Cerebellar cortex (tissue), 1 donor: ENCODE results near the gene GRK5.
"Not testable (repeated sequence)": the region's sequence is repeated elsewhere in the genome, so short reads cannot be mapped to it uniquely, and the experiment has no call there.

ENCODE experiments used
- DNase-seq: peaks from one replicate; pipeline ENCODE4 v3.0.0-alpha.2; 2015; ENCODE audit warnings: low spot score

Gene GRK5

DNA sequence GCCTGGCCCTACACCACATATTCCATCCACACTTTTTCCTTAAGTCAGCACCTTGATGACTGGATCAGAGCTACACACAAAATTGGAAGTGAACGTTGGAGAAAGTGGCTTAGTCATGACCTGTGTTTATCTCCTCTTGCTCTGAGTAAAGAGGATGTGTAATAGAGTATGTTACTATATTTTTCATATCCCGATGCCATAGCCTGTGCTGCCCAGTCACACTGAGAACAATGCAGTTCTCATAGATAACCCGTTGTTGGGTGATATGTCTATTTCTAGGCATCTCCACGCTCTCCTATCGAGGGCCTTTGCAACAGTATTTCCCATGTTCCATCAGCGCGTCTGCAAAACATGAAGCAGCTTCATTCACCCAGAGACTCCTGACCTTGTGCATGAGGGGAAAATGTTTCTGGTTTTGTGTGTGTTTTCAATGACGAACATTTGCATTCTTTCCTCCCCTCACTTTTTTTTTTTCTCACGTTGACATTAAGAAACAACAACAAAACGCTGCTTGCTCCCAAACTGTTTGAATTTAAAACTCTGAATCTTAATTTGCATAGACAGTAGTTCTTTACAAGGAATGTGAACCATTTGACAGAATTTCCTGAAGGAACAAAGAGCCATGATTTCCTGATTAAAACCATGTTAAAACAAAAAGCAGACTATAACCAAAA, 43.4 kb downstream of the GRK5 start:
- no peak for DNase-seq

DNA sequence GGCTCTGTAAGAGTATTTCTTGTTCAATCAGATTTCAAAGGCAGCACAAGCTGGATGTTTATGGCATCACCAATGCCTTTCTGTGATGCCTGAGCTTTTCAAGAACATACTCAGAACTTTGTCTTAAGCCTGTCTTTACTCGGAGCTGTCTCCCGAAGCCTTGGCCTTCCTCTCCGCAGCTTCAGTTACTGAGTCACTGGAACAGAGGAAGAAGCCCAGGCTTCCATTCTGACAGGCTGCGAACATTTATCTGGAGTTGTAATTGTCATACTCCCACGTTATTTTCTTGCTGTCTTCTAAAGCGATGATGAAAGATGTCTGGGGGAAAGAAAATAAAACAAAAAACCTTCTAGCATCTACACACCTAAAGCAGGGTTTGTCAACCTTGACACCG, 43.9 kb downstream of the GRK5 start:
- DNase-seq: no peak

DNA sequence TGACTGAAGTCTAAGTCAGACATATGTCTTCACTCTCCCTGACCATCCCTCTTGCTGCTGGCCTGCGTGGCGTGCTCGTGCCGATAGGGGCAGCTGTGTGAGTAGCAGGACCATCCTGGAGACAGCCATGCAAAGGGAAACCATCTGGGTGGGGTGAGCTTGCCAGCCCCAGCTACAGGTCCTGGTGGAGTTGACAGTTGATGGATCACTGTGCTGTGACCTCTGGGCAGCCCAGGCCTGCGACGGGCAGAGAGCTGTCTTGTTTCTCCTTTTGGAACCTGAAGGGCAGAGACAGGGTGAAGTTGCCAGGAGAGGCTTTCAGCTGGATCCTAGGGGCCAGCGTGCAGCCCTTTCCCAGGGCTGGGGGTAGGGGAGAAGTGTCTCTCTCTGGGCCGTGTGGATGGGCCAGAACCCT, 44.7 kb downstream of the GRK5 start:
- DNase-seq: peak; percentile 13

DNA sequence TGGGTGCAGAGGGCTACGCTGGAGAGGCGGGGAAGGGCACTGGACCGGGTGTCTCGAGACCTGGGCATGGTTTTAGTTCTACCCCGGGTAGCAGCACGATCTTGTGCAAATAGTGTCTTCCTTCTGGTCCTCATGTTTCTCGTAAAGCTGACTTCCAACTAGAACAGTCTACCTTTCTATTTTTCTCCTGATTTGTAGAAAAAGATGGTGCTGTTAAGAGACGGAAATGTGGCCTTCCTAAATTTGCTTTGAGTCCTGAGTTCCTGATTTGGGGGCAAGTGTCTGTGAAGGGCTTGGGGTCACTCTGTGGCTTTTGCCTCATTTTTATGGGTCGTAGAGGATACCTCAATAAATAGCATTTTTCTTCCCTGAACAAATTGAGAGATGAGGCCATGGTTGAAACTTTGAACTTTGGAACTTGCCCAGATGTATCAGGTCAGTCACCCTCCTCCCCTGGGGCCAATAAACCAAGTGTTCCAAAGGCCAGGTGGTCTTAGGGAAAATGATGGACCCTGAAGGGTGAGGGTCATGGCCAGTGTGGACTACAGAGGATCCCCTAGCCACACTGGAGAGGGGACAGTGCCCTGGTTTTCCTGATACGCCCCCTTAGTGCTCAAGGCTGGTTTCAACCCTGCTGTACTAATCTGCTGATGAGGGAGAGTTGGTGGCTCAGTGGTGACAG, 45.2 kb downstream of the GRK5 start:
- no peak for DNase-seq

DNA sequence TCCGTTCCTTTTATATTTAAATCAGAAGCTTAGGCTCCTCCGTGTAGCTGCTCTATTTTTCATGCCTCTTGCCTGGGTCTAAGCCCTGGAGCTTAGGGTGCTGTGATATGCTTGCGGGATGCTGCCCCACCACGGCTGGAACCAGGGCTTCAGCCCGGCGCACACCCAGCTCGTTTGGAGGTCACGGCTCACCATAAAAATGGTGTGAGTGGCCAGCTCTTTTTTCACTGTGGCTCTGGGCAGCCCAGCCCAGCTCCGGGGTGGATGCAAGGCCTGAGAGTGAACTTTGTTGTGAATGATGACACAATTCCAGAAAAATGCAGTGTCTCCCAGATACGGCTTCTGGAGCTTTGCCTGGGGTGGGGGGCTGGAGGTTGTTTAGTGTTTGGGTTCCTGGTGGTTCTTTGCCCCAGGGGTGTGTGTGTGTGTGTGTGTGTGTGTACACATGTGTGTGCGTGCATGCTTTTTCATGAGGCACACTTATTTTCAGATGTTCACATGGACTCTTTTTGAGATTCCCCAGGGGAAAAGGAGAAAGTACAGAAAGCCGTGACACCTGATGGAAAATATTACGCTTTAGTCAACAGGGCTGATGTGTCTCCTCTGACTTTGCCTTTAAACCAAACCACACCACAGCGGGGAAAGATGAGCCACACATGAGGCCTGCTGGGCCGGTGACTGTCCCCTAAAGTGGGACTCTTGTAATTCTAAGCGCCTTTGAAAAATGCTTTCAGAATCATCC, 46.2 kb downstream of the GRK5 start:
- DNase-seq: no peak

DNA sequence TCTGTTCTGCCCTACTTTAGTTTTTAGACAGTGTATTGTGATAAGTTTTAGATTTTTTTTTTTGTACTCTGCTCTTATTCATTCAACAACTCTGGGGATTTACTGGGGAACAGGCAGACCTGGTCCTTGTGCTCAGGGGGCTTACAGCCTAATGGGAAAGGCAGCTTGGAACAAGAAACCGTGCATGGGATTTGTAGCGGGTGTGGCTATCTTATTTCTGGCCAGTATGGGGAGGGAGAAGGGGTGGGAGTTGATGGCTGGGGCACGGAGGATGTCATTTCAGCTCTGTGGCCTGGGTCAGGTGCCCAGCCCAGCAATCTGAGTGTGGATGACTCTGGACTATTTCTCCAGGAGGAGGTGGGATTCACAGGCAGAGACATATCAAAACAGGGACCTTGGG, 47.0 kb downstream of the GRK5 start:
- DNase-seq: no peak

DNA sequence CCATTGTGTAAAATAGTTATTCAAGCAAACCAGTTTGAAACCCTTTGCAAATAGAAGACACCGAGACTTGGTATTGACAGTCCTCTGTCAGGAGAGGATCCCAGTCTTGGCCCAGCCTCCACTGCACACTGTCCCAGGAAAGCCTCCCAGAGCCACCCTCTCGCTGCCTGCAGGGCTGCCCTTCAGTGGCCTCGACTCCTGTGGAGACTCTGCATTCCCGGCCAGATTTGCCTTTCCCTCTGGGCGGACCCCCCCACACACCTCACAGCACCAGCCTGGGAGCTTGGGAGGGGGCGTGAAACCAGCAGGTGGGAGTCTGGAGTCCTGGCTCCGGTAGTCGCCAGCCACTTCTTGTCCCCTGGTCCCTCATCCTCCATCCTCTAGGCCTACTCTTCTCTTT, 48.7 kb downstream of the GRK5 start:
- no peak for DNase-seq

DNA sequence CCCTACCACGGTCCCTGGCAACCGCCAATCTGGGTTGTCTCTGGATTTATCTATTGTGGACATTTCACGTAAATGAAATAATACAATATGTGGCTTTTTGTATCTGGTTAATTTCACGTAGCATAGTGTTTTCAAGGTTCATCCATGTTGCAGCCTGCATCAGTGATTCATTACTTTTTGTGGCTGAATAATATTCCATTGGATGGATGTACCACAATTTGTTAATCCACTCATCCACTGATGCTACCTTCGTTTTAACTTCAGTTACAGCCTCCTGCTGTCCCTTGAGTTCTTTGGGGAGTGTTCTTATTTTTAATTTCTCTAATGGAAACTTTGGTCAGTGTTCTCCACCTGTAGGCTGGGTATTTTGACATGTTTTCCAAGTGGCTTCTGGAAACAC, 49.5 kb downstream of the GRK5 start:
- no peak for DNase-seq

DNA sequence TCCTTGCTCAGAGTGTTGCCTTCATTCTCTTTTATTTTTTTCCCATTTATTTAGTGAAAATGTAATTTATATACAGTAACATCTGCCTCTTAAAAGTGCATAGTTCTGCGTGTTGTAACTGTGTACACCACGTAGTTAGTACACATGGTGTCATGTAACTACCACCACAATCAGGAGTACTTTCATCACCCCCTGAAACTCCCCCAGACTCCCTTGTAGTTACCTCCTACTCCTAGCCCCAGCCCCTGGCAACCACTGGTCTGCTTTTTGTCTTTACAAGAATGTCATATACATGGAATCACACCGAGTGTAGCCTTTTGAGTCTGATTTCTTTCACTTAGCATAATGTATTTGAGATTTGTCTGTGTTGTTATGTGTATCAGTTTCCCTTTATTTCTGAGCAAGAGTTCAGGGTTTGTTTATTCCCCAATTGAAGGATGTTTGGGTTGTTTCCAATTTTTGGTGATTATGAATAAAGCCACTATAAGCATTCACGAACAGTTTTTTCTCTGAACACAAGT, 50.6 kb downstream of the GRK5 start:
- DNase-seq: no peak

DNA sequence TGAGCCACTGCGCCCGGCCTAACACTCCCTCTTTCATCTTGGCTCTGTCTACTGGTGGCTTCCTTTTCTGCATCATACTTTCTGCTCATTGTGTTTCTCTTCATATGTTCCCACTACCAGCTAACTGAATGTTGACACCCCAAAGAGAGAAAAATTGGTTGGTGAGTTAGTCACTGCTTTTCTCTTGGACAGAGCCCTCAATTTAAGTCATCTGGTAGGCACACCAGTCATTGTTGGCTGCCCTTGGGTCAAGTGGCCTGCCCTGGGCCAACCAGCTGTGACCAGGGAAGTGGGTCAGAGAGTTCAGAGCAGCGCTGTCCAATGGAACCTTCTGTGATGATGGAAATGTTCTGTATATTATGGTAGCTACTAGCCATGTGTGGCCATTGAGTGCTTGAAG, 52.0 kb downstream of the GRK5 start:
- DNase-seq: no peak

DNA sequence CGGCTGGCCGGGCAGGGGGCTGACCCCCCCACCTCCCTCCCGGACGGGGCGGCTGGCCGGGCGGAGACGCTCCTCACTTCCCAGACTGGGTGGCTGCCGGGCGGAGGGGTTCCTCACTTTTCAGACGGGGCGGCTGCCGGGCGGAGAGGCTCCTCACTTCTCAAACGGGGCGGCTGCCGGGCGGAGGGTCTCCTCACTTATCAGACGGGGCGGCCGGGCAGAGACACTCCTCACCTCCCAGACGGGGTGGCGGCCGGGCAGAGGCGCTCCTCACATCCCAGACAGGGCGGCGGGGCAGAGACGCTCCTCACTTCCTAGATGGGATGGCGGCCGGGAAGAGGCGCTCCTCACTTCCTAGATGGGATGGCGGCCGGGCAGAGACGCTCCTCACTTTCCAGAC, 53.6 kb downstream of the GRK5 start:
- not testable (repeated sequence) for DNase-seq

DNA sequence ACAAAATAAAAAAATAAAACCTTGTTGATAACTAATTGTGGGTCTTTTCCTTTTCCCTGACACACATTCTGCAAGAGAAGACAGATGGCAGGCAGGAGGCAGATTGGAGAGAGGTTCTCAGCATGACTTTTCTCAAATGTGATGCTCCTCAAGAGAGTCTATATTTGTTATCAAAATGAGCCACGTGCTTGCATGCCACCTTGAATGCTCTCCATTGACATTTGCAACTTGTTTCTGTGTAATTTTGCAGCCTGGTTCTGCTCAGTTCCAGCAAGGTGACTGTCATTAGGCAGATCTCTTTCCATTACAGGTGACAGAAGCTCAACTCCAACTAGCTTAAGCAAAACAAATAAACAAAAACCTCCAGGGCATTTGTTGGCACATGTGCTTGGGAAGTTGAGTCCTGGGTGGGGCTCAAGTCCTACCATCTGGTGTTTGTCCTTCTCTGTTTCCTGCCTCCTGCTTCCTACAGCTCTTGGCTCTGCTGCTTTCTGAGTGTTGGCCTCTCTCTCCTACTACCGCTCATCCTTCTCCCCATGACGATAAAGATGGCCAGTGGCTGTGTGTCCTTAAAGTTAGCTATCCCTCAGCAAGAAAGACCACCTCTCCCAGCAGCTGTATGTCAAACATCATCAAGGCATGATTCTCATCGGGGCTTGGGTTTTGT, 56.7 kb downstream of the GRK5 start:
- DNase-seq: peak; percentile 92

DNA sequence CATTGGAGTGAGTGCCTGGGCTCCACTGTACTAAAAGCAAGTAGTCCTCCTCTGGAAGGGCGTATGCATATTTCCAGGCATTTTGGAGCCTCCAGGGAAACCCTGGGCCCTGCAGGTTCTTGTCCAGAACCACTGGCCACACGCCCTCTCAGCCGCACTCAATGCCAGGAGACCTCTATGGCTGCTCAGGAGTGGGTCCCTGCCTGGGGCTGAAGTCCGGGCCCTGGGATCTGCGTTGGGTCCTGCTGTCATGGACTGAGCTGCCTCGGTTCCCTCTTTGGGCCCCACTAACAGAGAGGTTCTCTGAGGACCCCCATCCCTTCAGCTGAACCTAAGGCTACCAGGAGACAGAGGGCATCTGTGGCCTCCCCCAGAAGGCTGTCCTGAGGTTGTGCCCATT, 58.3 kb downstream of the GRK5 start:
- DNase-seq: no peak

DNA sequence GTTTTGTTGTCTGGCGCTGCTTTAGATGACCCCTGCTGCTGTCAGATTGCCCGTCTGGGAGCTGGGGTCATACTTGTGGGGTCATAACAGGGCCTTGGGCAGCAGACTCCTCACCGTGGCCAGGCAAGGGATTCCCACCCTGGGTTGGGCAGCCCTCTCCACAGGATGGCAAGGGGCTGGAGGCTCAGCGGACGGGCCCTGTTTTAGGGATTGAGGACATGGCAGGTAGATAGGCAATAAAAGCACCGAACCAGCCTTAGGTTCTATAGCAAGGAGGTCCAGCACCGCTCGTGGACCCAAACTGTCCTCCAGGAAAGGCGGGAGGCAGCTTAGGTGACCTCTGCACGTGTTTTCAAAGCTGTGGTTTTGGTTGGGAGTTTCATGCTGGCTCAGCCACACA, 60.0 kb downstream of the GRK5 start:
- DNase-seq: no peak

DNA sequence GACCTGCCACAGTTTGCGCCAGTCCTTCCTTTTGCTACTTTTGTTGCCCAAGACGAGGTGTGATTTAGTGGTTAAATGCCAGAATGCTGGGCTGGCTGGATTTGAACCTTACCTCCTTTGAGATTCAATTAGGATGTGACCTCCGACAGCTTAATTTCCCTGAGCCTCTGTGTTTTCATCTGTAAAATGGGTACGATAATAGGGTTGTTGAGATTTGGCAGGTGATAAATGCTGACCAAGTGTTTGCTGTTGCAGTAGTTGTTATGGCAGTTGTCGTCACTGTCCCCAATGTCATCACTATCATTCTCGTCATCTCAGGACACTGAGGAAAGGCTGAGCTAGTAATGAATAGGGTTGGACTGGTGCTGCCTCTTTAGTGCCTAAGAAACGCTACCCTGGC, 61.1 kb downstream of the GRK5 start:
- DNase-seq: no peak

DNA sequence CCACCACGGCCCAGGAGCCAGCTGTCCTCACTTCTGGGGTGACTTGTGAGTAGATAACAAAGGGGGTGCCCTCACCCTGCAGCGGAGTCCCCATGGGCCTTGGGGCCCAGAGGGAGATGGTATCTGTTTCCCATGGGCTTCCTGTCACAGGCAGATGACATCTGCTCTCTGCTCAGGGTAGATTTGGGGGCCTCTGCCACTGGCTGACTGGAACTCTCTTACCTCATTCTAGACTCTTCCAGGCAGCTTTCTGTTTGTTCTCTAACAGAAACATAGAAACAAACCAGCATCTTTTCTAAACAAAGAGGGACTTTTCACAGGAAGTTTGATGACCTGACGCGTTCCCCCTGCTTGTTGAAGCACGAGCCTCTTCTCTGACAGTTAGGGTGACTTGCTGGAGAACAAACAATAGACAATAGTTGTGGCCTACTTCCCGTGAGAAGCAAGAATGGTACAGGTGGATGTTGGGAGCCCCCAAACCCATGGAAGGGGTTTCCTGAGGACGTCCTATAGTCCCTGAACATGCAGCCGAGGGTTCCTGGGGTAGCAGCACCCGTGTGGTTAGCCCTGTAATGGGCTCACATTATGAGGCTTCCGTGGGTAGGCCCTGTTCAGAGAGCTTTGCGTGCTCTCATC, 61.6 kb downstream of the GRK5 start:
- no peak for DNase-seq

DNA sequence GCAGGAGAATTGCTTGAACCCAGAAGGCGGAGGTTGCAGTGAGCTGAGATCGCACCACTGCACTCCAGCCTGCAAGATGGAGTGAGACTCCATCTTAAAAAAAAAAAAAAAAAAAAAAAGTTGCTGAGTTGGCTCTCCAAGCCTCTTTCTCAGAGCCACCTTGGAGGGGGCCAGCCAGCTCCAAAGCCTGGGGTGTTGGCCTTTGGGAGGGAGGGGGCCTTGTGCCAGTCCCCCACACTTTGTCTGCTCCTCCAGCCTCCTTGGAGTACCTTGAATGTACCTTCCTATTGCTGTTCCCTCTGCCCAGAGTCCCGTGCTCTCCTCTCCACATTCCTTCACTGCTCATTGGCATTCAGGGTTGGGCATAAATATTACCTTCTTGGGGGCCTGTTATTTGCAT, 62.4 kb downstream of the GRK5 start:
- DNase-seq: no peak

DNA sequence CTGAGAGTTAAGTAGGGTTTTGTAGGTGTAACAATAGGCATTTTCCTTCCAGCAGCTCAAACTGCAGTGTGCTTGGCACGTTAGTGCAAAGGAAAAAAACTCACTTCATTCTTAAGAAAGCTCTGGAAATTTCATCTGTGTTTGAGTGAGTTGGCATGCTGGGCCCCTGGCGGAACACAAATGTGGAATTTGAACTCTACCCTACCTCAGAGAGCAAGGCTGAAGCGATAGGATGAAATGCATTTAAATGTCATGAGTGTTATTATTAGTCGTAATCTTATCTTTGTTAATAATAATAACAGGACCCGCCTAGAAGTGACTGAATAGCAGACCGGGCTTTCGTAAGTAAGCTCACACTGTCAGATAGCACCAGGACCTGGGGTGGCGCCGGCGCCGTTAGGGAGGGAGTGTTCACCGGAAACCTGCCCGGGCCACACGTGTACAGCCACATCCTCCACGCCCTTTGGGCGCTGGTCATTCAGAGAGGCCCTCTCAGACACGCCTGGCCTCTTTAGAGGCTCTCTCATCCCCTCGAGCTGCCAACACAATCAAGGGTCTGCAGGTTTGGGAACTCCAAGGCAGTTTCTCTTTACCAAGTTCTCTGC, 63.5 kb downstream of the GRK5 start:
- no peak for DNase-seq

DNA sequence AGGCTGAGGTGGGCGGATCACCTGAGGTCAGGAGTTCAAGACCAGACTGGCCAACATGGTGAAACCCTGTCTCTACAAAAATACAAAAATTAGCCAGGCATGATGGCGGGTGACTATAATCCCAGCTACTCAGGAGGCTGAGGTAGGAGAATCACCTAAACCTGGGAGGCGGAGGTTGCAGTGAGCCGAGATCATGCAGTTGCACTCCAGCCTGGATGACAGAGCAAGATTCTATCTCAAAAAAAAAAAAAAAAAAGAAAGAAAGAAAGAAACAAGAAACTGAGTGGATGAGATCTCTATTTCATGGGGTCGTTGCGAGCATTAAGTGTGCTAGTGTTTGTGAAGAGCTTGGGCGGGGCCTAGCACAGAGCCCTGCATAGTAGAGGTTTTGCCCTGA, 65.0 kb downstream of the GRK5 start:
- DNase-seq: not testable (repeated sequence)

DNA sequence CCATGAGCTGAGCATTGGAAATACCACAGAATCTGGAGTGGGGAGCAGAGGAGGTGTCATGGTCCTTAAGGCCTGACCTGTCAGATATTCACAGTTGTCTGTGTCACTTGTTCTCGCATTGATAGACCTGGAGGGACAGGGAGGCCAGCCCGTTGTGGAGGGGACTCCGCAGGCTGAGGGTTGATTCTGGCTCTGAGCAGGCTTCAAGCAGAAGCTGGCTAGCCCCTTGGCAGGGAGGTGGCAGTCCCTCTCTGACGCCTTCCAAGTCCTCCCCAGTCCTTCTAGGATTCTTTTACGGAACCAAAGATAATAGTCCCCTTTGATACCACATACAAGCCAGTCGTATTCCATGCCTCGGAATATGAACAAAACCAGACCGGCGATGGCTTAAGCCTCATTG, 65.4 kb downstream of the GRK5 start:
- DNase-seq: no peak

DNA sequence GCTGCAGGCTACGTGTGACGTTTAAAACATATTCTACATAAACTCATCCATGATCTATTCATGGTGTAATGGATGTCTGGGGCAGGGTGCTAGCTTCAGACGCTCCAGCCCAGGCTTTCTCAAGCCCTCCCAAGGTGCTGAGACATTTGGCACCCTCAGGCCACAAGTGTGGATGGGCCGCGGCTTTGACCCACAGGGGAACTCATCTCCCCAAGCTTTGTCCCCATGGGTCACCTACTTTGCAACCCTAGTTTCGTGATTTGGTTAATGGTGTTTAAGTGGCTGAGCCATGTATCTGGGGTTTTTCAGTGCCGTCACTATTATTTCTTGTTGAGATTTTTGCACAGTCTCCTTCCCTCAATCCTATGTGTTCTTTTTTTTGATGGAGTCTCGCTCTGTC, 66.0 kb downstream of the GRK5 start:
- DNase-seq: no peak
